DND-41 (cell line): ENCODE measurements around the gene OASL.

ENCODE experiments used
- ATAC-seq: fragments of 200-7000 bp; cut with Tn5 transposase; 3 replicates; pipeline ENCODE4 v1.9.1; 2021; ENCODE audit warnings: low read depth; ENCODE audit not compliant: insufficient read depth
- DNase-seq: peaks from one replicate; pipeline ENCODE4 v3.0.0-alpha.2; 2020
- H2AFZ ChIP-seq: 2 replicates; pipeline ENCODE4 v1.6.0; 2012; ENCODE audit warnings: low read depth, low read length
- H3K27ac ChIP-seq: 2 replicates; pipeline ENCODE4 v1.5.1; 2012; ENCODE audit warnings: low read length, inconsistent platforms
- H3K27me3 ChIP-seq: fragments of 200-600 bp; sonication (generic); 2 replicates; pipeline ENCODE4 v1.6.0; 2012; ENCODE audit warnings: low read length, mild to moderate bottlenecking, inconsistent platforms; ENCODE audit not compliant: insufficient read depth, poor library complexity
- H3K36me3 ChIP-seq: 2 replicates; pipeline ENCODE4 v1.5.1; 2012; ENCODE audit warnings: low read length, inconsistent platforms; ENCODE audit not compliant: insufficient read depth
- H3K4me1 ChIP-seq: 2 replicates; pipeline ENCODE4 v1.5.1; 2012; ENCODE audit warnings: mild to moderate bottlenecking, low read length; ENCODE audit not compliant: insufficient read depth
- H3K4me2 ChIP-seq: 2 replicates; pipeline ENCODE4 v1.6.0; 2012; ENCODE audit warnings: mild to moderate bottlenecking, moderate library complexity, low read length, inconsistent platforms; ENCODE audit not compliant: insufficient read depth
- H3K4me3 ChIP-seq, 2 experiments: fragments of 200-600 bp in 1 of 2; shearing (Covaris generic) in 1 of 2; 2 replicates each; pipeline ENCODE4 v1.5.1; 2012 to 2016; ENCODE audit warnings: inconsistent platforms in 2 of 2, low read length in 2 of 2, mild to moderate bottlenecking in 2 of 2, low read depth in 1 of 2, moderate library complexity in 1 of 2
- H3K79me2 ChIP-seq: 2 replicates; pipeline ENCODE4 v1.6.0; 2012; ENCODE audit warnings: low read length, inconsistent platforms; ENCODE audit not compliant: insufficient read depth
- H3K9ac ChIP-seq: 2 replicates; pipeline ENCODE4 v1.6.0; 2012; ENCODE audit warnings: low read depth, mild to moderate bottlenecking, inconsistent platforms, low read length, moderate library complexity
- H3K9me3 ChIP-seq: 2 replicates; pipeline ENCODE4 v1.5.1; 2012; ENCODE audit warnings: low read length, moderate library complexity, mild to moderate bottlenecking, inconsistent platforms; ENCODE audit not compliant: insufficient read depth, severe bottlenecking
- H4K20me1 ChIP-seq: 2 replicates; pipeline ENCODE4 v1.6.0; 2012; ENCODE audit warnings: low read length; ENCODE audit not compliant: insufficient read depth
- CTCF ChIP-seq: IDR thresholded peaks from 2 replicates; pipeline ENCODE4 v1.5.1; 2012; ENCODE audit warnings: borderline replicate concordance, low read length, moderate library complexity, mild to moderate bottlenecking; ENCODE audit not compliant: poor library complexity, severe bottlenecking; ENCODE audit errors: extremely low read depth
- EZH2 ChIP-seq: IDR thresholded peaks from 3 replicates; pipeline ENCODE4 v1.6.1; 2012; ENCODE audit warnings: borderline replicate concordance, low read depth, mild to moderate bottlenecking, moderate library complexity, low read length, inconsistent platforms; ENCODE audit not compliant: severe bottlenecking

The OASL gene

GRCh38 chr12:120989687-120990086, 49.4 kb downstream of the OASL start:
- Histone ChIP-seq H3K9me3 (no peaks in the 10 kb centered on the region), H3K9ac (no peak overlapping the region), H3K4me3 (no peak overlapping the region), H3K36me3 (no peaks in the 10 kb centered on the region), H3K27ac (no peak overlapping the region), H2AFZ (no peak overlapping the region), H3K79me2 (no peaks in the 10 kb centered on the region), H3K27me3 (peaks cover 3% of the 10 kb centered on the region), H3K4me2 (no peak overlapping the region), H4K20me1 (no peaks in the 10 kb centered on the region), H3K4me1 (no peaks in the 10 kb centered on the region)
- DNase-seq (no peak), ATAC-seq (no peak)
- TF ChIP-seq CTCF (no peak), EZH2 (no peak)

- Histone ChIP-seq H3K9ac (no peak overlapping the region), H3K4me1 (no peaks in the 10 kb centered on the region), H4K20me1 (no peaks in the 10 kb centered on the region), H2AFZ (no peak overlapping the region), H3K4me3 (no peak overlapping the region), H3K27me3 (peaks cover 3% of the 10 kb centered on the region), H3K27ac (no peak overlapping the region), H3K4me2 (no peak overlapping the region), H3K36me3 (no peaks in the 10 kb centered on the region), H3K79me2 (no peaks in the 10 kb centered on the region), H3K9me3 (no peaks in the 10 kb centered on the region)
- DNase-seq (no peak), ATAC-seq (no peak)
- no peak for TF ChIP-seq EZH2
- no peak for TF ChIP-seq CTCF
Measured at GRCh38 chr12:120988658-120989057, 50.4 kb downstream of the OASL start.

- Histone ChIP-seq H3K79me2 (no peaks in the 10 kb centered on the region), H3K4me1 (no peaks in the 10 kb centered on the region), H4K20me1 (no peaks in the 10 kb centered on the region), H3K9ac (no peak overlapping the region), H3K4me2 (no peak overlapping the region), H3K27ac (no peak overlapping the region), H2AFZ (no peak overlapping the region), H3K27me3 (peaks cover 3% of the 10 kb centered on the region), H3K9me3 (no peaks in the 10 kb centered on the region), H3K36me3 (no peaks in the 10 kb centered on the region), H3K4me3 (no peak overlapping the region)
- no peak for DNase-seq
- no peak for ATAC-seq
- TF ChIP-seq CTCF: no peak
- no peak for TF ChIP-seq EZH2
Measured at GRCh38 chr12:120988234-120988633, 50.8 kb downstream of the OASL start.

GRCh38 chr12:120984351-120984898, 54.6 kb downstream of the OASL start:
- DNase-seq: no peak
- no peak overlapping the region for H3K4me3 ChIP-seq
- no peak overlapping the region for H3K9ac ChIP-seq

More at GRCh38 chr12:120984351-120984898, 54.6 kb downstream of the OASL start:
- Histone ChIP-seq H3K27ac (no peak overlapping the region), H3K79me2 (no peaks in the 10 kb centered on the region), H3K27me3 (no peaks in the 10 kb centered on the region), H3K36me3 (no peaks in the 10 kb centered on the region), H3K9me3 (no peaks in the 10 kb centered on the region), H2AFZ (no peak overlapping the region), H4K20me1 (no peaks in the 10 kb centered on the region), H3K4me1 (no peaks in the 10 kb centered on the region), H3K4me2 (no peak overlapping the region)
- TF ChIP-seq CTCF (no peak), EZH2 (no peak)
- ATAC-seq: no peak
